Right lobe of liver (tissue), 4 donors: ENCODE data around the gene FGGY.

Source experiments
- CTCF ChIP-seq, 4 donors: fragments of 200-600 bp in 3 of 4; fragments of 450-650 bp in 1 of 4; IDR thresholded peaks; one replicate each; pipeline versions ENCODE4 v1.5.1 to v1.8.0; 2016 to 2022; ENCODE audit warnings: antibody characterized with exemption in 4 of 4, mild to moderate bottlenecking in 2 of 4
- POLR2A ChIP-seq: fragments of 450-650 bp; IDR thresholded peaks from one replicate; pipeline ENCODE4 v1.6.1; 2017; ENCODE audit warnings: antibody characterized with exemption, mild to moderate bottlenecking
- donor health status: DM: no; HTN: no; CAD: no.
- donor health status: DM: no; HTN: no; CAD: no.
- donor health status: DM: no; HTN: yes; CAD: no.

- TF ChIP-seq CTCF (IDR thresholded peaks at IDR 0.05) (no peak), POLR2A (no peak)
Measured at GRCh38 chr1:59499943-59500569, 203.2 kb downstream of the FGGY start.
